MM.1S (cell line): ENCODE measurements around the gene ZNF3.

Experiments
- DNase-seq: peaks from one replicate; pipeline ENCODE4 v3.0.0-alpha.2; 2015
- H2AFZ ChIP-seq: fragments of 300-600 bp; sonication (generic); 2 replicates; pipeline ENCODE4 v1.6.0; 2016; ENCODE audit warnings: antibody characterized with exemption, low read length
- H3F3A ChIP-seq: fragments of 300-600 bp; sonication (generic); 2 replicates; pipeline ENCODE4 v1.6.1; 2016; ENCODE audit warnings: mild to moderate bottlenecking, antibody characterized with exemption, low read length, moderate library complexity, mixed read lengths; ENCODE audit not compliant: insufficient read depth
- H3K27ac ChIP-seq: fragments of 300-600 bp; sonication (generic); 2 replicates; pipeline ENCODE4 v1.5.1; 2016; ENCODE audit warnings: mild to moderate bottlenecking, low read length
- H3K27me3 ChIP-seq: fragments of 300-600 bp; sonication (generic); replicated peaks from 2 replicates; pipeline ENCODE4 v1.6.0; 2016; ENCODE audit warnings: low read length; ENCODE audit not compliant: insufficient read depth
- H3K36me3 ChIP-seq: fragments of 300-600 bp; sonication (generic); replicated peaks from 2 replicates; pipeline ENCODE4 v1.6.1; 2016; ENCODE audit warnings: mild to moderate bottlenecking, low read length, mixed read lengths; ENCODE audit not compliant: insufficient read depth
- H3K4me1 ChIP-seq: fragments of 300-600 bp; sonication (generic); 2 replicates; pipeline ENCODE4 v1.6.1; 2016; ENCODE audit warnings: low read length, mixed read lengths
- H3K4me2 ChIP-seq: fragments of 300-600 bp; sonication (generic); 2 replicates; pipeline ENCODE4 v1.6.0; 2016; ENCODE audit warnings: low read depth, low read length
- H3K4me3 ChIP-seq: fragments of 300-600 bp; sonication (generic); 2 replicates; pipeline ENCODE4 v1.5.1; 2016; ENCODE audit warnings: low read length, mixed read lengths
- H3K79me2 ChIP-seq: fragments of 300-600 bp; sonication (generic); 2 replicates; pipeline ENCODE4 v1.6.1; 2016; ENCODE audit warnings: mixed run types, low read length, mixed read lengths
- H3K9ac ChIP-seq: fragments of 300-600 bp; sonication (generic); 2 replicates; pipeline ENCODE4 v1.6.1; 2016; ENCODE audit warnings: low read length, mixed read lengths
- H3K9me2 ChIP-seq: fragments of 300-600 bp; sonication (generic); replicated peaks from 2 replicates; pipeline ENCODE4 v1.6.1; 2016; ENCODE audit warnings: mild to moderate bottlenecking, low read length, mixed read lengths; ENCODE audit not compliant: insufficient read depth
- H3K9me3 ChIP-seq: fragments of 300-600 bp; sonication (generic); replicated peaks from 2 replicates; pipeline ENCODE4 v1.6.1; 2016; ENCODE audit warnings: mild to moderate bottlenecking, low read length, mixed read lengths; ENCODE audit not compliant: insufficient read depth
- H4K20me1 ChIP-seq: fragments of 300-600 bp; sonication (generic); 2 replicates; pipeline ENCODE4 v1.6.1; 2016; ENCODE audit warnings: mild to moderate bottlenecking, low read length, moderate library complexity, mixed read lengths; ENCODE audit not compliant: insufficient read depth
- CTCF ChIP-seq: fragments of 300-600 bp; sonication (generic); IDR thresholded peaks from 2 replicates; pipeline ENCODE4 v1.5.1; 2016; ENCODE audit warnings: antibody characterized with exemption, low read length, mixed read lengths
- EZH2 ChIP-seq: fragments of 300-600 bp; sonication (generic); optimal IDR thresholded peaks from 2 replicates; pipeline ENCODE3; 2017; ENCODE audit warnings: low read depth, mild to moderate bottlenecking, antibody characterized with exemption, low read length, mixed read lengths
- EZH2phosphoT487 ChIP-seq: fragments of 300-600 bp; sonication (generic); IDR thresholded peaks from 2 replicates; pipeline ENCODE4 v1.6.1; 2018; ENCODE audit warnings: antibody characterized with exemption, low read length

The ZNF3 gene

GRCh38 chr7:100074841-100075240 is 6.7 kb downstream of the ZNF3 start:
- TF ChIP-seq CTCF (no peak), EZH2 (no peak), EZH2phosphoT487 (no peak)
- peaks cover 63% of the 10 kb centered on the region for H3K36me3 ChIP-seq
- peaks cover 3% of the 10 kb centered on the region; the same call in 1 of the 2 replicates for H3F3A ChIP-seq
- no peak overlapping the region for H2AFZ ChIP-seq
- no peak overlapping the region for H3K4me3 ChIP-seq
- no peaks in the 10 kb centered on the region for H3K4me1 ChIP-seq
- DNase-seq = no peak
- H3K4me2 ChIP-seq = no peak overlapping the region
- H3K79me2 ChIP-seq = peaks cover 30% of the 10 kb centered on the region
- H3K27me3 ChIP-seq = no peaks in the 10 kb centered on the region
- H4K20me1 ChIP-seq = no peaks in the 10 kb centered on the region
- H3K9ac ChIP-seq = no peak overlapping the region
- H3K9me3 ChIP-seq = no peaks in the 10 kb centered on the region; the same call in 1 of the 2 replicates
- no peak overlapping the region for H3K27ac ChIP-seq
- no peaks in the 10 kb centered on the region for H3K9me2 ChIP-seq

GRCh38 chr7:100072462-100072861 is 9.1 kb downstream of the ZNF3 start:
- no peak overlapping the region for H3K27ac ChIP-seq
- H3K79me2 ChIP-seq = peaks cover 9% of the 10 kb centered on the region
- no peak for DNase-seq
- TF ChIP-seq EZH2 = no peak
- no peak for TF ChIP-seq CTCF
- no peak for TF ChIP-seq EZH2phosphoT487
- no peak overlapping the region for H3K4me2 ChIP-seq
- no peak overlapping the region for H3K9ac ChIP-seq
- H3K27me3 ChIP-seq = no peaks in the 10 kb centered on the region
- H3K36me3 ChIP-seq = peaks cover 57% of the 10 kb centered on the region
- peaks cover 3% of the 10 kb centered on the region; the same call in 1 of the 2 replicates for H3F3A ChIP-seq
- H3K4me1 ChIP-seq = no peaks in the 10 kb centered on the region
- no peaks in the 10 kb centered on the region for H3K9me2 ChIP-seq
- H2AFZ ChIP-seq = no peak overlapping the region
- H4K20me1 ChIP-seq = no peaks in the 10 kb centered on the region
- no peak overlapping the region for H3K4me3 ChIP-seq
- H3K9me3 ChIP-seq = no peaks in the 10 kb centered on the region; the same call in 1 of the 2 replicates

GRCh38 chr7:100071018-100071723 is 10.4 kb downstream of the ZNF3 start:
- Histone ChIP-seq H3K9me3 (no peaks in the 10 kb centered on the region; the same call in 1 of the 2 replicates), H3K9ac (no peak overlapping the region), H2AFZ (no peak overlapping the region), H3K27me3 (no peaks in the 10 kb centered on the region), H3K9me2 (no peaks in the 10 kb centered on the region), H3K27ac (no peak overlapping the region), H3F3A (no peaks in the 10 kb centered on the region), H4K20me1 (no peaks in the 10 kb centered on the region), H3K4me1 (no peaks in the 10 kb centered on the region), H3K4me2 (no peak overlapping the region), H3K79me2 (no peaks in the 10 kb centered on the region), H3K36me3 (peaks cover 50% of the 10 kb centered on the region), H3K4me3 (no peak overlapping the region)
- DNase-seq = no peak
- TF ChIP-seq EZH2 (no peak), CTCF (no peak), EZH2phosphoT487 (no peak)
